KBM-7 (cell line): ENCODE data around the gene MDC1.
A peak's percentile ranks its signal among the peaks of the same experiment; 100 is the strongest.
"Not testable (repeated sequence)": the region's sequence is repeated elsewhere in the genome, so short reads cannot be mapped to it uniquely, and the experiment has no call there.

Experiments used
- DNase-seq: peaks from one replicate; pipeline ENCODE4 v3.0.0-alpha.2; 2015
- in situ Hi-C: fragments of 300-500 bp; cut with MboI; formaldehyde crosslinking; loops from 2 replicates; pipeline ENCODE4 v1.14.3; 2020; ENCODE audit warnings: low sequenced_read_pairs, low pct_unique_long_range_greater_than_20kb, mixed read lengths

Gene MDC1

GRCh38 chr6:30725713-30726505, 8.8 kb upstream of the MDC1 start:
- DNase-seq, result no peak
- in situ Hi-C loops, result loop anchor here (10.0 kb wide), 1 partner anchor 51 kb away; the partner anchor contains the start of gene DHX16

- DNase-seq, result no peak
- in situ Hi-C loops, result loop anchor here (10.0 kb wide), 1 partner anchor 50 kb away; the partner anchor contains the start of gene DHX16
Observed at GRCh38 chr6:30724906-30725667, 8.0 kb upstream of the MDC1 start.

- DNase-seq, result not testable (repeated sequence)
- in situ Hi-C loops, result loop anchor here (10.0 kb wide), 1 partner anchor 49 kb away; the partner anchor contains the start of gene DHX16
Observed at GRCh38 chr6:30723843-30724741, 7.0 kb upstream of the MDC1 start.

- in situ Hi-C loops, result loop anchor here (10.0 kb wide), 1 partner anchor 48 kb away; the partner anchor contains the start of gene DHX16
- not testable (repeated sequence) for DNase-seq
Observed at GRCh38 chr6:30723159-30723842, 6.2 kb upstream of the MDC1 start.

- DNase-seq, result peak; percentile 94
- in situ Hi-C loops, result loop anchor here (10.0 kb wide), 1 partner anchor 48 kb away; the partner anchor contains the start of gene DHX16
Observed at GRCh38 chr6:30722280-30723112, 5.4 kb upstream of the MDC1 start.

GRCh38 chr6:30722025-30722279, 4.9 kb upstream of the MDC1 start:
- in situ Hi-C loops, result loop anchor here (10.0 kb wide), 1 partner anchor 47 kb away; the partner anchor contains the start of gene DHX16
- not testable (repeated sequence) for DNase-seq

- DNase-seq, result peak; percentile 83
- in situ Hi-C loops, result loop anchor here (10.0 kb wide), 1 partner anchor 47 kb away; the partner anchor contains the start of gene DHX16
Observed at GRCh38 chr6:30721198-30722024, 4.3 kb upstream of the MDC1 start.

- DNase-seq, result peak; percentile 63
- in situ Hi-C loops, result loop anchor here (10.0 kb wide), 1 partner anchor 46 kb away; the partner anchor contains the start of gene DHX16
Observed at GRCh38 chr6:30720738-30721197, 3.7 kb upstream of the MDC1 start.

- DNase-seq, result peak; percentile 97
- in situ Hi-C loops, result loop anchor here (10.0 kb wide), 1 partner anchor 45 kb away; the partner anchor contains the start of gene DHX16
Observed at GRCh38 chr6:30719791-30720737, 3.0 kb upstream of the MDC1 start, which contains the start of gene TUBB. TUBB (plus strand) TSS chr6:30720352; CDS start chr6:30720507, 155 bp downstream.

GRCh38 chr6:30719356-30719755, 2.3 kb upstream of the MDC1 start:
- no peak for DNase-seq

GRCh38 chr6:30717845-30718720, 1.0 kb upstream of the MDC1 start:
- in situ Hi-C loops, DNase-seq: not testable (repeated sequence)

More at GRCh38 chr6:30719356-30719755, 2.3 kb upstream of the MDC1 start:
- in situ Hi-C loops, result no loop called here

GRCh38 chr6:30716879-30717128, 277 bp downstream of the MDC1 start:
- DNase-seq, result no peak
- in situ Hi-C loops, result no loop called here

GRCh38 chr6:30714263-30714662, 2.8 kb downstream of the MDC1 start:
- no peak for DNase-seq
- in situ Hi-C loops, result no loop called here

- in situ Hi-C loops, result no loop called here
- DNase-seq, result no peak
Observed at GRCh38 chr6:30712441-30712945, 4.6 kb downstream of the MDC1 start.
